DMS79 treated with DMSO at 0.1 percent for 48 hours (cell line): ENCODE data around the gene TAF11L12.
"Not testable (repeated sequence)": the region's sequence is repeated elsewhere in the genome, so short reads cannot be mapped to it uniquely, and the experiment has no call there.

Experiments
- DNase-seq: peaks from one replicate; lab custom pipeline; 2025; lab: John Stamatoyannopoulos, UW

TAF11L12 gene

GRCh38 chr5:17610092-17610491, at the start of gene TAF11L12:
TSS of gene TAF11L12 (plus strand) at chr5:17610392.
- not testable (repeated sequence) for DNase-seq

GRCh38 chr5:17585658-17586057, 24.5 kb upstream of the TAF11L12 start, which contains the start of gene TAF11L7:
TSS of gene TAF11L7 (minus strand) at chr5:17585758.
- not testable (repeated sequence) for DNase-seq

- not testable (repeated sequence) for DNase-seq
Measured at GRCh38 chr5:17590860-17591259, 19.3 kb upstream of the TAF11L12 start, which contains the start of gene TAF11L8. TSS of gene TAF11L8 (minus strand) at chr5:17590960.

GRCh38 chr5:17594255-17594654, 15.9 kb upstream of the TAF11L12 start, which contains the start of gene TAF11L9:
TSS of gene TAF11L9 (minus strand) at chr5:17594394.
- not testable (repeated sequence) for DNase-seq

GRCh38 chr5:17597728-17598127, 12.5 kb upstream of the TAF11L12 start, which contains the start of gene TAF11L10:
TSS of gene TAF11L10 (minus strand) at chr5:17597828.
- not testable (repeated sequence) for DNase-seq

GRCh38 chr5:17603880-17604279, 6.3 kb upstream of the TAF11L12 start, which contains the start of gene TAF11L11:
TSS of gene TAF11L11 (plus strand) at chr5:17604183.
- not testable (repeated sequence) for DNase-seq

- DNase-seq = no peak
Measured at GRCh38 chr5:17604951-17605350, 5.2 kb upstream of the TAF11L12 start.

- not testable (repeated sequence) for DNase-seq
Measured at GRCh38 chr5:17607461-17607860, 2.7 kb upstream of the TAF11L12 start.

- no peak for DNase-seq
Measured at GRCh38 chr5:17614872-17615605, 4.8 kb downstream of the TAF11L12 start.

GRCh38 chr5:17619354-17619753, 9.2 kb downstream of the TAF11L12 start:
- no peak for DNase-seq

- no peak for DNase-seq
Measured at GRCh38 chr5:17620627-17621026, 10.4 kb downstream of the TAF11L12 start.

- DNase-seq = no peak
Measured at GRCh38 chr5:17625686-17626085, 15.5 kb downstream of the TAF11L12 start.

- DNase-seq = not testable (repeated sequence)
Measured at GRCh38 chr5:17631788-17632187, 21.6 kb downstream of the TAF11L12 start, which contains the start of gene TAF11L13. TSS of gene TAF11L13 (plus strand) at chr5:17632088.

GRCh38 chr5:17634160-17634559, 24.0 kb downstream of the TAF11L12 start, which contains the start of gene TAF11L14:
TSS of gene TAF11L14 (plus strand) at chr5:17634460.
- DNase-seq = no peak

GRCh38 chr5:17649232-17649631, 39.0 kb downstream of the TAF11L12 start:
- DNase-seq = not testable (repeated sequence)

- DNase-seq = not testable (repeated sequence)
Measured at GRCh38 chr5:17655201-17655759, 45.1 kb downstream of the TAF11L12 start.

GRCh38 chr5:17655921-17656320, 45.7 kb downstream of the TAF11L12 start:
- no peak for DNase-seq
